Endothelial cell of umbilical vein (primary cell): Measurements from ENCODE around the gene TTLL10. TPM values are rescaled to one million over a fixed set of nuclear protein-coding genes. Genes with fewer than 3 reads are reported as not detected.

Experiments used
- BruUV-seq: library from RNA; stranded (reverse); fragments of 400-500 nt; replicated peaks from 2 replicates; lab custom pipeline; 2021; lab: Mats Ljungman, UMichigan
- CTCF ChIA-PET: fragments of 300-600, 350-600 bp; sonication (Branson Sonifier 250); formaldehyde crosslinking; loops from one replicate; lab custom pipeline; 2021; ENCODE audit warnings: antibody characterized with exemption, inconsistent platforms; lab: Charles Lee
- POLR2A ChIA-PET: fragments of 300-600, 350-600 bp; sonication (Branson Sonifier 250); formaldehyde crosslinking; loops from one replicate; lab custom pipeline; 2021; ENCODE audit warnings: antibody characterized with exemption, inconsistent platforms; lab: Charles Lee
- DNase-seq: peaks from one replicate; pipeline ENCODE4 v3.0.0-alpha.2; 2011; ENCODE audit warnings: low read depth, low spot score
- FAIRE-seq: peaks from 2 replicates; lab custom pipeline; 2011; peaks lifted over from hg19 to GRCh38; lab: Jason Lieb, UNC
- H2AFZ ChIP-seq: 2 replicates; pipeline ENCODE4 v1.6.0; 2012; ENCODE audit warnings: low read depth, low read length, control low read depth, inconsistent platforms
- H3K27ac ChIP-seq: 2 replicates; pipeline ENCODE4 v1.5.1; 2011; ENCODE audit warnings: low read depth, mild to moderate bottlenecking, control low read depth, low read length, moderate library complexity; ENCODE audit not compliant: insufficient read depth
- H3K27me3 ChIP-seq, 2 experiments: 2 replicates each; pipeline versions ENCODE4 v1.6.0 to v1.6.1; 2011; ENCODE audit warnings: low read length in 2 of 2, mixed read lengths in 1 of 2; ENCODE audit not compliant: control insufficient read depth in 2 of 2, insufficient read depth in 2 of 2
- H3K36me3 ChIP-seq, 2 experiments: 2 replicates in 1 of 2; 3 replicates in 1 of 2; pipeline ENCODE4 v1.5.1; 2011; ENCODE audit warnings: low read length in 2 of 2, mild to moderate bottlenecking in 1 of 2, moderate library complexity in 1 of 2; ENCODE audit not compliant: control insufficient read depth in 2 of 2, insufficient read depth in 2 of 2; ENCODE audit errors: extremely low read depth in 1 of 2
- H3K4me1 ChIP-seq: 3 replicates; pipeline ENCODE4 v1.5.1; 2011; ENCODE audit warnings: mild to moderate bottlenecking, low read length; ENCODE audit not compliant: control insufficient read depth, insufficient read depth; ENCODE audit errors: extremely low read depth
- H3K4me2 ChIP-seq: 2 replicates; pipeline ENCODE4 v1.6.1; 2011; ENCODE audit warnings: low read length, control low read depth, mixed read lengths; ENCODE audit not compliant: insufficient read depth
- H3K4me3 ChIP-seq, 3 experiments: fragments of 200-600 bp in 1 of 3; sonication (generic), shearing (Covaris generic) in 1 of 3; replicated peaks in 1 of 3; 2 replicates each; pipeline ENCODE4 v1.5.1; 2011 to 2016; ENCODE audit warnings: control low read depth in 3 of 3, low read length in 3 of 3, mild to moderate bottlenecking in 2 of 3, inconsistent platforms in 1 of 3, low read depth in 1 of 3, moderate library complexity in 1 of 3; ENCODE audit not compliant: insufficient read depth in 1 of 3
- H3K79me2 ChIP-seq: 2 replicates; pipeline ENCODE4 v1.6.0; 2012; ENCODE audit warnings: low read length, inconsistent platforms; ENCODE audit not compliant: control insufficient read depth, insufficient read depth
- H3K9ac ChIP-seq: replicated peaks from 2 replicates; pipeline ENCODE3; 2011; ENCODE audit warnings: low read length, control low read depth; ENCODE audit not compliant: insufficient read depth; ENCODE audit errors: extremely low read depth
- H3K9me1 ChIP-seq: replicated peaks from 3 replicates; pipeline ENCODE4 v1.6.0; 2011; ENCODE audit warnings: mild to moderate bottlenecking, low read length; ENCODE audit not compliant: control insufficient read depth, insufficient read depth; ENCODE audit errors: extremely low read depth
- H3K9me3 ChIP-seq: replicated peaks from 2 replicates; pipeline ENCODE4 v1.5.1; 2012; ENCODE audit warnings: low read length, inconsistent platforms; ENCODE audit not compliant: control insufficient read depth, insufficient read depth
- H4K20me1 ChIP-seq: replicated peaks from 2 replicates; pipeline ENCODE3; 2011; ENCODE audit warnings: mild to moderate bottlenecking, low read length; ENCODE audit not compliant: control insufficient read depth, insufficient read depth; ENCODE audit errors: extremely low read depth
- CTCF ChIP-seq, 2 donors: IDR thresholded peaks; 1 replicate in 1 of 2; 2 replicates in 1 of 2; pipeline ENCODE4 v1.5.1; 2011; ENCODE audit warnings: low read length in 2 of 2, mild to moderate bottlenecking in 2 of 2, moderate library complexity in 2 of 2, control low read depth in 1 of 2, inconsistent platforms in 1 of 2, low read depth in 1 of 2; ENCODE audit not compliant: insufficient read depth in 1 of 2; ENCODE audit errors: extremely low read depth in 1 of 2
- EZH2 ChIP-seq: IDR thresholded peaks from 2 replicates; pipeline ENCODE4 v1.6.1; 2012; ENCODE audit warnings: borderline replicate concordance, low read depth, mild to moderate bottlenecking, moderate library complexity, low read length, inconsistent platforms; ENCODE audit not compliant: severe bottlenecking
- FOS ChIP-seq: IDR thresholded peaks from 2 replicates; pipeline ENCODE4 v1.6.1; 2011; ENCODE audit warnings: mild to moderate bottlenecking, low read length, moderate library complexity, borderline replicate concordance; ENCODE audit not compliant: insufficient read depth
- GATA2 ChIP-seq: IDR thresholded peaks from 2 replicates; pipeline ENCODE4 v1.7.0; 2011; ENCODE audit warnings: low read depth, mild to moderate bottlenecking, moderate library complexity, mixed read lengths, low read length; ENCODE audit not compliant: insufficient read length, insufficient read depth
- JUN ChIP-seq: IDR thresholded peaks from 2 replicates; pipeline ENCODE4 v1.6.1; 2011; ENCODE audit warnings: borderline replicate concordance, low read depth; ENCODE audit not compliant: insufficient read length, insufficient read depth
- MAX ChIP-seq: IDR thresholded peaks from 2 replicates; pipeline ENCODE4 v1.6.1; 2011; ENCODE audit not compliant: insufficient read depth, insufficient read length
- MYC ChIP-seq: IDR thresholded peaks from one replicate; pipeline ENCODE4 v1.6.1; 2011; ENCODE audit warnings: mild to moderate bottlenecking, low read depth, low read length
- POLR2A ChIP-seq: IDR thresholded peaks from 2 replicates; pipeline ENCODE4 v1.6.1; 2012; ENCODE audit warnings: low read depth, mild to moderate bottlenecking, control low read depth, low read length
- POLR2AphosphoS5 ChIP-seq: IDR thresholded peaks from 2 replicates; pipeline ENCODE4 v1.6.1; 2012; ENCODE audit warnings: low read depth, mild to moderate bottlenecking, control low read depth, low read length, moderate library complexity; ENCODE audit not compliant: insufficient read depth
- dilution Hi-C: fragments of 300-500 bp; cut with MboI; formaldehyde crosslinking; loops from one replicate; pipeline ENCODE4 v1.15.0; 2019; ENCODE audit warnings: low sequenced_read_pairs; ENCODE audit not compliant: extremely low pct_ligation_motif_present
- intact Hi-C: fragments of 100-400 bp; cut with micrococcal nuclease; formaldehyde crosslinking; loops from one replicate; pipeline ENCODE4 v1.10.0; 2022
- polyA plus RNA-seq, 4 experiments: library from polyadenylated mRNA; depleted of rRNA in 3 of 4; stranded (reverse) in 3 of 4; unstranded in 1 of 4; fragments of >200 nt; gene quantifications; 2 replicates each; pipeline versions ENCODE4 v1.2.1 to v1.2.3, GENCODE V29; 2011 to 2012; ENCODE audit warnings: missing spikeins in 1 of 4
- total RNA-seq: library from RNA; stranded (reverse); gene quantifications from 2 replicates; pipeline ENCODE4 v1.2.3, GENCODE V29; 2021

The TTLL10 gene
- total and polyA plus RNA-seq, 2 donors (not counting 3 experiments of a cell fraction or from before 2014, with no cell fraction given), result not detected

GRCh38 chr1:1206966-1207531 lies 33.4 kb downstream of the TTLL10 start:
- Histone ChIP-seq H4K20me1 (no peaks in the 10 kb centered on the region), H2AFZ (no peak overlapping the region), H3K27me3 (peaks cover 3 to 15% of the 10 kb centered on the region in 2 experiments), H3K9ac (no peak overlapping the region), H3K4me3 (no peak overlapping the region), H3K9me1 (no peaks in the 10 kb centered on the region), H3K36me3 (no peaks in the 10 kb centered on the region), H3K79me2 (no peaks in the 10 kb centered on the region), H3K27ac (no peak overlapping the region), H3K9me3 (no peaks in the 10 kb centered on the region), H3K4me2 (no peak overlapping the region), H3K4me1 (no peaks in the 10 kb centered on the region)
- no TSS peak for BruUV-seq
- intact Hi-C loops, result no loop called here
- TF ChIP-seq CTCF (IDR thresholded peaks at IDR 0.05; ENCODE audit: extremely low read depth in 1 of 2, insufficient read depth in 1 of 2, low read depth in 1 of 2, low read length in 2 of 2), result no peak
- TF ChIP-seq EZH2, result no peak
- POLR2A ChIA-PET, result no interaction called here
- CTCF ChIA-PET, result interaction anchor here (1.1 to 1.5 kb wide), 2 partner anchors 46 to 84 kb away, joined by 3 to 10 read pairs; no protein-coding TSS in a partner anchor
- dilution Hi-C loops, result no loop called here
- no peak for FAIRE-seq
- DNase-seq, result no peak

- no TSS peak for BruUV-seq
- dilution Hi-C loops, result no loop called here
- POLR2A ChIA-PET, result no interaction called here
Observed at GRCh38 chr1:1207571-1207892, 33.9 kb downstream of the TTLL10 start.

More at GRCh38 chr1:1207571-1207892, 33.9 kb downstream of the TTLL10 start:
- Histone ChIP-seq H3K36me3 (no peaks in the 10 kb centered on the region), H3K27me3 (peaks cover 3 to 15% of the 10 kb centered on the region in 2 experiments), H2AFZ (no peak overlapping the region), H3K9me3 (no peaks in the 10 kb centered on the region), H4K20me1 (no peaks in the 10 kb centered on the region), H3K9ac (no peak overlapping the region), H3K4me1 (no peaks in the 10 kb centered on the region), H3K79me2 (no peaks in the 10 kb centered on the region), H3K4me3 (no peak overlapping the region), H3K4me2 (no peak overlapping the region), H3K9me1 (no peaks in the 10 kb centered on the region), H3K27ac (no peak overlapping the region)
- no peak for DNase-seq
- FAIRE-seq, result no peak
- intact Hi-C loops, result no loop called here
- TF ChIP-seq FOS (no peak), MAX (no peak), EZH2 (no peak), POLR2AphosphoS5 (no peak), POLR2A (no peak), JUN (no peak), CTCF (IDR thresholded peaks at IDR 0.05; ENCODE audit: extremely low read depth in 1 of 2, insufficient read depth in 1 of 2, low read depth in 1 of 2, low read length in 2 of 2) (no peak), GATA2 (no peak), MYC (no peak)
- CTCF ChIA-PET, result interaction anchor here (1.1 to 1.5 kb wide), 2 partner anchors 46 to 85 kb away, joined by 3 to 10 read pairs; no protein-coding TSS in a partner anchor
